ENCODE measurements around the gene ALAD. TPM values are rescaled to one million over a fixed set of nuclear protein-coding genes. Genes with fewer than 3 reads are reported as not detected.

ALAD gene
- total and polyA plus RNA-seq, 2 of the 13 experiments (the other 11 are each of a cell fraction or from before 2014, with no cell fraction given) = 21.8 to 30.1 TPM

GRCh38 chr9:113401027-113401792, at the start of gene ALAD (continued):
- TF ChIP-seq ZBTB39 (CRISPR knock-in tag; IDR thresholded peaks at IDR 0.05) = no peak
- TF ChIP-seq ZBTB3 (CRISPR knock-in tag; IDR thresholded peaks at IDR 0.05; ENCODE audit: borderline replicate concordance, low read depth) = no peak
- TF ChIP-seq ZNF24 (IDR thresholded peaks at IDR 0.05) = no peak
- no peak for TF ChIP-seq PREB (CRISPR knock-in tag; IDR thresholded peaks at IDR 0.05)
- no peak; the same call in 1 of the 2 replicates for TF ChIP-seq ZNF367 (CRISPR knock-in tag; IDR thresholded peaks at IDR 0.05; ENCODE audit: borderline replicate concordance)
- peak; percentile 62; the same call in 1 of the 2 replicates for TF ChIP-seq BORCS8-MEF2B (CRISPR knock-in tag; IDR thresholded peaks at IDR 0.05)
- no peak for TF ChIP-seq NR2F6 (IDR thresholded peaks at IDR 0.05)
- TF ChIP-seq NR2F6 (CRISPR knock-in tag; IDR thresholded peaks at IDR 0.05) = peak; percentile 71
- no peak; the same call in none of the 2 replicates for TF ChIP-seq ZNF274 (CRISPR knock-in tag; IDR thresholded peaks at IDR 0.05)
- 0 out of 2 replicates have a peak, but pooled peaks have one; percentile 63 for TF ChIP-seq ZXDC (CRISPR knock-in tag; IDR thresholded peaks at IDR 0.05)
- peak; percentile 82 for TF ChIP-seq KMT2B (CRISPR knock-in tag; IDR thresholded peaks at IDR 0.05)
- TF ChIP-seq TBP (CRISPR knock-in tag; IDR thresholded peaks at IDR 0.05) = no peak
- no peak for TF ChIP-seq CERS6 (CRISPR knock-in tag; IDR thresholded peaks at IDR 0.05)
- TF ChIP-seq CCDC6 (CRISPR knock-in tag; IDR thresholded peaks at IDR 0.05) = no peak
- TF ChIP-seq ZMYM3 (CRISPR knock-in tag; IDR thresholded peaks at IDR 0.05) = peak; percentile 62
- TF ChIP-seq E2F5 (CRISPR knock-in tag; conservative IDR thresholded peaks at IDR 0.05) = no peak

All from HepG2 (cell line).